Progenitor cell of endocrine pancreas (in vitro differentiated cells): Measurements from ENCODE around the gene SEC22A. TPM values are rescaled to one million over a fixed set of nuclear protein-coding genes. Genes with fewer than 3 reads are reported as not detected.

Experiments
- DNase-seq: peaks from one replicate; pipeline ENCODE4 v3.0.0; 2021; ENCODE audit warnings: low spot score; ENCODE audit not compliant: unreplicated experiment
- H3K27ac Mint-ChIP-seq: 2 replicates; pipeline ENCODE4 v1.8.0; 2021; ENCODE audit warnings: mild to moderate bottlenecking, moderate library complexity, mixed read lengths
- H3K27me3 Mint-ChIP-seq: 2 replicates; pipeline ENCODE4 v1.8.0; 2021; ENCODE audit warnings: mixed read lengths
- H3K36me3 Mint-ChIP-seq: 2 replicates; pipeline ENCODE4 v1.8.0; 2022; ENCODE audit warnings: mixed read lengths; ENCODE audit not compliant: insufficient read depth
- H3K4me1 Mint-ChIP-seq: 2 replicates; pipeline ENCODE4 v1.8.0; 2021; ENCODE audit warnings: low read depth, mixed read lengths
- H3K4me3 Mint-ChIP-seq: 2 replicates; pipeline ENCODE4 v1.8.0; 2021; ENCODE audit warnings: low read depth, mild to moderate bottlenecking, moderate library complexity, mixed read lengths
- H3K9me3 Mint-ChIP-seq: 2 replicates; pipeline ENCODE4 v1.8.0; 2021; ENCODE audit warnings: low read depth, mixed read lengths
- CTCF ChIP-seq: fragments of 200-600 bp; sonication (generic); IDR thresholded peaks from one replicate; pipeline ENCODE4 v1.5.0; 2021; ENCODE audit warnings: antibody characterized with exemption, mild to moderate bottlenecking; ENCODE audit not compliant: unreplicated experiment
- total RNA-seq: library from RNA; stranded (reverse); gene quantifications from 2 replicates; pipeline ENCODE4 v1.2.1, GENCODE V29; 2021

SEC22A gene
- total RNA-seq, 1 donor from 2014 or later: 14.0 TPM

DNA sequence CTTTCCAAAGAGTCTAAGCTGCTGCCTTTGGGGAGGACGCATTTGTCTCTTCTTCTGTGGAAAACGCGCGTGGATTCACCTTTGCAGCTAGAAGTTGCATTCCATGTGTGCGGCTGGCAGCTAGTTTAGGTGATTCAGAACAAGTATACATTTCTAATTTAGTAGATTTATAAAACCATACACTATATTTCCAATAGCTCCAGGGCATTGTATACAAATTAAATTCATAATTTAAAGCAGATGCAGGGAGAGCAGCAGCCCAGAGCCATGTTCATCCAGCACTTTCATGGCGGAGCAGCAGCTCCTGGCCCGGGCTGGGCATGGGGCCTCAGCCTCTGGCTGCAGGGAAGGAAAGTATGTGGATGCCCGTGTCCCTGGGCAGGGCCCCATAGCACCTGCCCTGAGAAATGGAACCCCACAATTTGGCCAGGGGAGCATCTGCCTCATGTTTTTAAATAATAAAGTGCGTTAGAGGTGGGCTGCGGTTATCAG is 42.8 kb upstream of the SEC22A start:
- Mint-ChIP-seq H3K27ac (no peak overlapping the region), H3K36me3 (peaks cover 9% of the 10 kb centered on the region)

DNA sequence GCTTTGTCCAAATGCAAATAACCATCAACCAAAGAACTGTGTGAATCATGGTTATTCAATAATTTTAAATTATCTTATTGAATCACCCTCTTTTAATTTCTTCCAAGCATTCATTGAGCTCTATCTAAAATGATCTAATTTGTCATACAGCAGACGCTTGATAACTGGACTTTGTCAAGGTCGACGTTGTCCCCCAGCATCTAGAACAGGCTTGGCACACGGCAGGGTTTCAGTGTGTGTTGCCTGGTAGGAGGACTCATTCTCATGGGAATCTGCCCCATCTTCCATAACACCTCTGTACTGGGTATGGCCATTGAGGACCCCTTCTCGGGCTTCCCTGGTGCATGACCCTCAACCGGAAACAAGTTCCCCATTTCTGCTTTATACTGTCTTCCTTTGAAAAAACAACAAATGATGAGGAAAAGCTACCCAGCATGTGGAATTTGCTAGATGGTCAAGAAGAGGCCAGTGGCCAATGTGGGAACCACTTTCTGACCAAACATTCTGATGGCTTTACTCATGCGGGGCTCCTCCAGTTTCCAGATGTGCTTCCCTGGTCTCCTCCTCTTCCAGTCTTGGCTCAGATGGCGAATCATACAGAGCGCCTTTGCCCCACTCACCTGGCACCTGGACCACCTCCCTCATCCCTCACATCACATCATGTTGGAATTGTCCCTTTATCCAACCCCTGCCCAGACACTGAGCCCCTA is 41.7 kb upstream of the SEC22A start:
- H3K9me3 Mint-ChIP-seq: peaks cover 4% of the 10 kb centered on the region
- no peak overlapping the region for H3K27ac Mint-ChIP-seq
- peaks cover 16% of the 10 kb centered on the region for H3K36me3 Mint-ChIP-seq
- DNase-seq: no peak
- peaks cover 19% of the 10 kb centered on the region for H3K4me1 Mint-ChIP-seq
- H3K27me3 Mint-ChIP-seq: no peaks in the 10 kb centered on the region
- TF ChIP-seq CTCF: no peak
- H3K4me3 Mint-ChIP-seq: no peak overlapping the region

More for the DNA sequence above, 42.8 kb upstream of the SEC22A start:
- Mint-ChIP-seq H3K27me3 (no peaks in the 10 kb centered on the region), H3K4me1 (peaks cover 19% of the 10 kb centered on the region), H3K9me3 (no peaks in the 10 kb centered on the region), H3K4me3 (no peak overlapping the region)
- no peak for TF ChIP-seq CTCF
- no peak for DNase-seq

- H3K9me3 Mint-ChIP-seq: peaks cover 5% of the 10 kb centered on the region
- H3K27ac Mint-ChIP-seq: no peak overlapping the region
- DNase-seq: no peak
- H3K4me1 Mint-ChIP-seq: peaks cover 19% of the 10 kb centered on the region
- no peaks in the 10 kb centered on the region for H3K27me3 Mint-ChIP-seq
- H3K4me3 Mint-ChIP-seq: no peak overlapping the region
- peaks cover 19% of the 10 kb centered on the region for H3K36me3 Mint-ChIP-seq
- TF ChIP-seq CTCF: no peak
These were observed 40.6 kb upstream of the SEC22A start for GRCh38 chr3:123161167-123161566.

DNA sequence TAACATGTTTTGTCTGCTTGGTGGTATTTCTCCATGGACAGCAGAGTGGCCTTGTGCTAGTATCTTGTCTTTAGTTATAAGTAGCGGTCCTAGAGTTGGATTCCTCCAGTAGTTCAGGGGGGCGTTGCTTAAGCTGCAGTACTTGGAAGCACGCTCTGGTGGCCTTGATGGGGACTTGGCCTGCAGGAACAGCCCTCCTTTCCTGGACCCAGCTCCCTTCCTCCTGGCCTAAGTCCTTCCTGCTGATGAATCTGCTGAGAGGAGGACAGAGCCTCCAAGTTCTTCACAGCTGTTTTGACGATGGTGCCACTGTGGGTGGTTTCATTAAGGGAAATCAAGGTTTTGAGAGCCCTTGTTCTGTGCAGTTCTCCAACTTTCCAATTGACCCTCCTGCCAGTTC is 38.6 kb upstream of the SEC22A start:
- peaks cover 5% of the 10 kb centered on the region for H3K4me1 Mint-ChIP-seq
- peaks cover 27% of the 10 kb centered on the region for H3K36me3 Mint-ChIP-seq

GRCh38 chr3:123165163-123165562 is 36.6 kb upstream of the SEC22A start:
- Mint-ChIP-seq H3K36me3 (peaks cover 28% of the 10 kb centered on the region), H3K9me3 (peaks cover 8% of the 10 kb centered on the region), H3K27ac (peak overlapping the region; percentile 4), H3K4me3 (no peak overlapping the region), H3K4me1 (peaks cover 11% of the 10 kb centered on the region), H3K27me3 (no peaks in the 10 kb centered on the region)
- no peak for DNase-seq
- TF ChIP-seq CTCF: no peak

More for the DNA sequence above, 38.6 kb upstream of the SEC22A start:
- TF ChIP-seq CTCF: no peak
- Mint-ChIP-seq H3K9me3 (peaks cover 8% of the 10 kb centered on the region), H3K4me3 (no peak overlapping the region), H3K27ac (no peak overlapping the region), H3K27me3 (no peaks in the 10 kb centered on the region)
- DNase-seq: no peak
